Measurements from ENCODE around the gene SBSN. TPM values are rescaled to one million over a fixed set of nuclear protein-coding genes. Genes with fewer than 3 reads are reported as not detected.

The SBSN gene
- not detected in 2 replicates for total RNA-seq

GRCh38 chr19:35528218-35529038 lies at the start of gene SBSN:
TSS of gene SBSN (minus strand) at chr19:35528311. CDS start at chr19:35528281, 30 bp downstream.

GRCh38 chr19:35563207-35563829 lies 35.2 kb upstream of the SBSN start, which contains the start of gene ATP4A:
TSS of gene ATP4A (minus strand) at chr19:35563658. CDS start at chr19:35563629, 29 bp downstream.

GRCh38 chr19:35545001-35545854 lies 17.1 kb upstream of the SBSN start, which contains the start of gene TMEM147:
TSS of gene TMEM147 (plus strand) at chr19:35545626. CDS start at chr19:35545740, 114 bp downstream.

GRCh38 chr19:35533201-35533821 lies 5.2 kb upstream of the SBSN start, which contains the start of gene GAPDHS:
TSS of gene GAPDHS (plus strand) at chr19:35533456. CDS start at chr19:35533528, 72 bp downstream.

GRCh38 chr19:35513628-35514281 lies 14.4 kb downstream of the SBSN start, which contains the start of gene DMKN:
TSS of gene DMKN (minus strand) at chr19:35513649. CDS start at chr19:35513475, 174 bp downstream.

GRCh38 chr19:35490364-35490763 lies 37.7 kb downstream of the SBSN start, which contains the start of gene KRTDAP:
TSS of gene KRTDAP (minus strand) at chr19:35490464. CDS start at chr19:35490442, 22 bp downstream.

Other genes with a start within 250 kb of the SBSN start
- gene HAMP, start 245.8 kb downstream of the SBSN start, total RNA-seq = not detected in 2 replicates
- gene MAG, start 236.2 kb downstream of the SBSN start, total RNA-seq = not detected in 2 replicates
- gene CD22, start 199.1 kb downstream of the SBSN start, total RNA-seq = 0.15 and 1.1 TPM in 2 replicates
- gene FFAR1, start 180.4 kb downstream of the SBSN start, total RNA-seq = not detected in 2 replicates
- not detected in 2 replicates for gene FFAR3, start 169.9 kb downstream of the SBSN start, total RNA-seq
- gene GPR42, start 157.2 kb downstream of the SBSN start, total RNA-seq = not detected in 2 replicates
- gene FFAR2, start 80.1 kb downstream of the SBSN start, total RNA-seq = not detected in 2 replicates
- gene KRTDAP, start 37.8 kb downstream of the SBSN start, total RNA-seq = not detected in 2 replicates
- gene DMKN, start 14.7 kb downstream of the SBSN start, total RNA-seq = not detected in 2 replicates
- gene GAPDHS, start 5.1 kb upstream of the SBSN start, total RNA-seq = not detected in 2 replicates
- 97.0 and 97.3 TPM in 2 replicates for gene TMEM147, start 17.3 kb upstream of the SBSN start, total RNA-seq
- not detected in 2 replicates for gene ATP4A, start 35.3 kb upstream of the SBSN start, total RNA-seq
- not detected in 2 replicates for gene PMIS2, start 57.9 kb upstream of the SBSN start, total RNA-seq
- gene HAUS5, start 84.4 kb upstream of the SBSN start, total RNA-seq = 13.0 and 13.1 TPM in 2 replicates
- 93.7 and 102 TPM in 2 replicates for gene RBM42, start 100.7 kb upstream of the SBSN start, total RNA-seq
- 0.30 and 0.87 TPM in 2 replicates for gene ETV2, start 113.4 kb upstream of the SBSN start, total RNA-seq
- gene COX6B1, start 120.0 kb upstream of the SBSN start, total RNA-seq = 571 and 586 TPM in 2 replicates
- gene UPK1A, start 138.2 kb upstream of the SBSN start, total RNA-seq = not detected in 2 replicates
- gene ZBTB32, start 176.2 kb upstream of the SBSN start, total RNA-seq = not detected in 2 replicates
- 8.9 and 10.5 TPM in 2 replicates for gene KMT2B, start 189.7 kb upstream of the SBSN start, total RNA-seq
- 14.1 and 16.2 TPM in 2 replicates for gene IGFLR1, start 214.1 kb upstream of the SBSN start, total RNA-seq
- gene U2AF1L4, start 217.1 kb upstream of the SBSN start, total RNA-seq = 2.1 and 2.7 TPM in 2 replicates
- gene PSENEN, start 217.3 kb upstream of the SBSN start, total RNA-seq = 17.9 and 32.1 TPM in 2 replicates
- gene LIN37, start 220.3 kb upstream of the SBSN start, total RNA-seq = 8.8 and 12.2 TPM in 2 replicates
- gene HSPB6, start 228.7 kb upstream of the SBSN start, total RNA-seq = 0.25 TPM in 1 of 2 replicates, not detected in the other
- gene PROSER3, start 229.9 kb upstream of the SBSN start, total RNA-seq = 9.4 and 13.3 TPM in 2 replicates
- 2.1 and 2.6 TPM in 2 replicates for gene ARHGAP33, start 247.3 kb upstream of the SBSN start, total RNA-seq

All from mammary microvascular endothelial cell (primary cell).